GM12878 (cell line): Measurements from ENCODE around the gene CNRIP1.

Experiments used
- EGR1 ChIP-seq, 2 experiments: IDR thresholded peaks; 1 replicate in 1 of 2; 2 replicates in 1 of 2; pipeline ENCODE4 v1.6.1; 2011 to 2012; ENCODE audit warnings: low read depth in 2 of 2, low read length in 2 of 2, borderline replicate concordance in 1 of 2, mild to moderate bottlenecking in 1 of 2, moderate library complexity in 1 of 2
- EP300 ChIP-seq, 2 experiments: fragments of 150-350 bp in 1 of 2; IDR thresholded peaks; 2 replicates each; pipeline ENCODE4 v1.6.1; 2011 to 2012; ENCODE audit warnings: low read depth in 2 of 2, low read length in 2 of 2, borderline replicate concordance in 1 of 2, improper control_type of control experiment in 1 of 2, inconsistent platforms in 1 of 2; ENCODE audit not compliant: control insufficient read depth in 1 of 2
- EZH2 ChIP-seq: IDR thresholded peaks from 2 replicates; pipeline ENCODE4 v1.6.1; 2012; ENCODE audit warnings: low read depth, mild to moderate bottlenecking, control low read depth, inconsistent platforms, low read length, borderline replicate concordance; ENCODE audit not compliant: control insufficient read depth
- POLR2A ChIP-seq: IDR thresholded peaks from 2 replicates; pipeline ENCODE4 v1.6.1; 2011; ENCODE audit warnings: low read depth, mild to moderate bottlenecking, low read length
- SMC3 ChIP-seq: IDR thresholded peaks from 2 replicates; pipeline ENCODE4 v1.6.1; 2011; ENCODE audit warnings: low read length, improper control_type of control experiment, borderline replicate concordance
- TF ChIP-seq, protein P1 (sequence below), 3 experiments: IDR thresholded peaks in 2 of 3; conservative IDR thresholded peaks in 1 of 3; 2 replicates each; pipeline ENCODE4 v1.5.1; 2011; ENCODE audit warnings: low read depth in 3 of 3, low read length in 3 of 3, mild to moderate bottlenecking in 3 of 3, control low read depth in 2 of 3, moderate library complexity in 2 of 3, inconsistent platforms in 1 of 3, mixed read lengths in 1 of 3; ENCODE audit not compliant: control insufficient read depth in 2 of 3, insufficient read depth in 1 of 3; ENCODE audit errors: extremely low read depth in 1 of 3

DNA sequence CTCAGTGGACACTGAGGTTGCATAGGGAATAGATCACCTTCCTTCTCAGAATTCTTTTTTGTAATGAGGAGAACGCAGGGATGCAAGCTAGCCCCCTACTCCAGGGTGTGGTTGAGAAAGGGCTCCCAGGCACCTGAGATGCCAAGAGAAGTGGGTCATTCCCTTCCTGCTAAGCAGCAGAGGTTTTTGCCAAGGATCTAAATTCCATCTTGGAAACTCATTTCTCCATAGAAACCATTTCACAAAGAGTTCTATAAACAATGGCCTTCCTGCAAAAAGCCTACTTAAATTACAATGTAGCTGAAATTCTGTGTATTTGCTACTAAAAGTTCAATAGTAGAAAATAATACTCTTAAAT is 63.7 kb downstream of the CNRIP1 start:
- TF ChIP-seq, protein P1, sequence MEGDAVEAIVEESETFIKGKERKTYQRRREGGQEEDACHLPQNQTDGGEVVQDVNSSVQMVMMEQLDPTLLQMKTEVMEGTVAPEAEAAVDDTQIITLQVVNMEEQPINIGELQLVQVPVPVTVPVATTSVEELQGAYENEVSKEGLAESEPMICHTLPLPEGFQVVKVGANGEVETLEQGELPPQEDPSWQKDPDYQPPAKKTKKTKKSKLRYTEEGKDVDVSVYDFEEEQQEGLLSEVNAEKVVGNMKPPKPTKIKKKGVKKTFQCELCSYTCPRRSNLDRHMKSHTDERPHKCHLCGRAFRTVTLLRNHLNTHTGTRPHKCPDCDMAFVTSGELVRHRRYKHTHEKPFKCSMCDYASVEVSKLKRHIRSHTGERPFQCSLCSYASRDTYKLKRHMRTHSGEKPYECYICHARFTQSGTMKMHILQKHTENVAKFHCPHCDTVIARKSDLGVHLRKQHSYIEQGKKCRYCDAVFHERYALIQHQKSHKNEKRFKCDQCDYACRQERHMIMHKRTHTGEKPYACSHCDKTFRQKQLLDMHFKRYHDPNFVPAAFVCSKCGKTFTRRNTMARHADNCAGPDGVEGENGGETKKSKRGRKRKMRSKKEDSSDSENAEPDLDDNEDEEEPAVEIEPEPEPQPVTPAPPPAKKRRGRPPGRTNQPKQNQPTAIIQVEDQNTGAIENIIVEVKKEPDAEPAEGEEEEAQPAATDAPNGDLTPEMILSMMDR (IDR thresholded peaks at IDR 0.05 in 2 of 3, conservative IDR thresholded peaks at IDR 0.05 in 1 of 3; ENCODE audit: control insufficient read depth in 2 of 3, extremely low read depth in 1 of 3, insufficient read depth in 1 of 3, low read depth in 3 of 3, low read length in 3 of 3), result no peak
- TF ChIP-seq SMC3, result no peak
- no peak for TF ChIP-seq POLR2A
- no peak for TF ChIP-seq EP300 (IDR thresholded peaks at IDR 0.05; ENCODE audit: borderline replicate concordance in 1 of 2, control insufficient read depth in 1 of 2, low read depth in 2 of 2, low read length in 2 of 2)
- no peak for TF ChIP-seq EZH2
- no peak for TF ChIP-seq EGR1 (IDR thresholded peaks at IDR 0.05; ENCODE audit: borderline replicate concordance in 1 of 2, low read depth in 2 of 2, low read length in 2 of 2)
